Ovary (tissue), 3 donors: Measurements from ENCODE around the gene COPRS.

ENCODE experiments used
- CTCF ChIP-seq, 3 donors: fragments of 450-650 bp in 2 of 3; fragments of 200-600 bp in 1 of 3; IDR thresholded peaks; one replicate each; pipeline versions ENCODE4 v1.5.1 to v1.8.0; 2016 to 2022; ENCODE audit warnings: antibody characterized with exemption in 3 of 3, mild to moderate bottlenecking in 1 of 3
- POLR2A ChIP-seq: fragments of 450-650 bp; IDR thresholded peaks from one replicate; pipeline ENCODE4 v1.6.1; 2017; ENCODE audit warnings: antibody characterized with exemption, mild to moderate bottlenecking, moderate library complexity
- donor health status: DM: no; HTN: no; CAD: no.

GRCh38 chr17:31907342-31907962, 48.4 kb upstream of the COPRS start:
- TF ChIP-seq CTCF (IDR thresholded peaks at IDR 0.05) (no peak), POLR2A (no peak)
